Astrocyte (in vitro differentiated cells and primary cell): ENCODE data around the gene TSPAN4.

Source experiments
- CTCF ChIP-seq: IDR thresholded peaks from 2 replicates; pipeline ENCODE4 v1.5.1; 2011; ENCODE audit warnings: low read depth, mild to moderate bottlenecking, inconsistent platforms, low read length, moderate library complexity; ENCODE audit not compliant: insufficient read depth
- EZH2 ChIP-seq: IDR thresholded peaks from 2 replicates; pipeline ENCODE4 v1.6.1; 2012; ENCODE audit warnings: mild to moderate bottlenecking, low read length, inconsistent platforms; ENCODE audit not compliant: insufficient read depth

- TF ChIP-seq CTCF (no peak), EZH2 (no peak)
These were observed 31.0 kb upstream of the TSPAN4 start for GRCh38 chr11:811446-812245.
